Kidney (tissue), 14 donors: Measurements from ENCODE around the gene DNAJA3. TPM values are rescaled to one million over a fixed set of nuclear protein-coding genes. Genes with fewer than 3 reads are reported as not detected.
"Not testable (repeated sequence)": the region's sequence is repeated elsewhere in the genome, so short reads cannot be mapped to it uniquely, and the experiment has no call there.

Experiments used
- DNase-seq, 5 donors: peaks; one replicate each; pipeline ENCODE4 v3.0.0-alpha.2; 2013 to 2020
- FAIRE-seq: peaks from 2 replicates; lab custom pipeline; 2012; peaks lifted over from hg19 to GRCh38; lab: Jason Lieb, UNC
- H3K27ac ChIP-seq, 2 donors: one replicate each; pipeline ENCODE4 v1.7.0; 2013; ENCODE audit warnings: low read depth in 2 of 2, low read length in 2 of 2, inconsistent platforms in 1 of 2
- H3K27me3 ChIP-seq: one replicate; pipeline ENCODE4 v1.7.1; 2013; ENCODE audit warnings: low read length, inconsistent platforms; ENCODE audit not compliant: control insufficient read depth, insufficient read depth
- H3K36me3 ChIP-seq, 3 donors: one replicate each; pipeline versions ENCODE4 v1.7.0 to v1.7.1; 2013; ENCODE audit warnings: low read length in 3 of 3, control low read depth in 1 of 3, inconsistent platforms in 1 of 3; ENCODE audit not compliant: insufficient read depth in 3 of 3, control insufficient read depth in 2 of 3
- H3K4me1 ChIP-seq, 3 donors: one replicate each; pipeline versions ENCODE4 v1.7.0 to v1.7.1; 2013; ENCODE audit warnings: low read length in 3 of 3, inconsistent platforms in 1 of 3, low read depth in 1 of 3; ENCODE audit not compliant: control insufficient read depth in 2 of 3, insufficient read depth in 2 of 3
- H3K4me3 ChIP-seq, 3 donors: one replicate each; pipeline versions ENCODE4 v1.7.0 to v1.8.1; 2013; ENCODE audit warnings: low read length in 3 of 3, control low read depth in 1 of 3, inconsistent platforms in 1 of 3
- H3K9ac ChIP-seq, 3 donors: one replicate each; pipeline versions ENCODE4 v1.7.0 to v1.7.1; 2013; ENCODE audit warnings: low read length in 3 of 3, control low read depth in 1 of 3, inconsistent platforms in 1 of 3
- H3K9me3 ChIP-seq, 3 donors: one replicate each; pipeline versions ENCODE4 v1.7.0 to v1.7.1; 2013; ENCODE audit warnings: low read length in 3 of 3, control low read depth in 1 of 3, inconsistent platforms in 1 of 3; ENCODE audit not compliant: control insufficient read depth in 2 of 3, insufficient read depth in 1 of 3
- intact Hi-C: fragments of 100-400 bp; cut with DNase I; formaldehyde crosslinking; loops from one replicate; pipeline ENCODE4 v1.11.1; 2022
- polyA plus RNA-seq: library from polyadenylated mRNA; stranded (reverse); fragments of 350-450 nt; fragmentation: Illumina TruSeq; extraction: RNeasy Lipid Tissue Mini Kit (QIAGEN cat#74804); gene quantifications from one replicate; pipeline ENCODE4 v1.2.3, GENCODE V29; 2014; ENCODE audit warnings: low read depth, low replicate concordance; ENCODE audit not compliant: insufficient read depth
- total RNA-seq: library from RNA; stranded (reverse); fragmentation: NEBNext Ultra II Directional; extraction: Animal tissue kit (Norgen Biotek cat#: 25700); gene quantifications from one replicate; pipeline ENCODE4 v1.2.1, GENCODE V29; 2021
- TF ChIP-seq, protein P1 (sequence below): IDR thresholded peaks from 3 replicates; pipeline ENCODE4 v1.5.1; 2012; ENCODE audit warnings: mild to moderate bottlenecking, moderate library complexity, borderline replicate concordance; ENCODE audit not compliant: insufficient read depth; ENCODE audit errors: extremely low read depth
- donor health status: control.
- donor health status: control.
- donor health status: control.
- donor health status: control.
- donor health status: control.
- donor health status: DM: yes; HTN: yes; CAD: no.
- donor health status: Normal renal cell carcinoma (clear cell type).

The DNAJA3 gene
- total and polyA plus RNA-seq, 2 donors from 2014 or later, result 41.1 to 49.4 TPM

DNA sequence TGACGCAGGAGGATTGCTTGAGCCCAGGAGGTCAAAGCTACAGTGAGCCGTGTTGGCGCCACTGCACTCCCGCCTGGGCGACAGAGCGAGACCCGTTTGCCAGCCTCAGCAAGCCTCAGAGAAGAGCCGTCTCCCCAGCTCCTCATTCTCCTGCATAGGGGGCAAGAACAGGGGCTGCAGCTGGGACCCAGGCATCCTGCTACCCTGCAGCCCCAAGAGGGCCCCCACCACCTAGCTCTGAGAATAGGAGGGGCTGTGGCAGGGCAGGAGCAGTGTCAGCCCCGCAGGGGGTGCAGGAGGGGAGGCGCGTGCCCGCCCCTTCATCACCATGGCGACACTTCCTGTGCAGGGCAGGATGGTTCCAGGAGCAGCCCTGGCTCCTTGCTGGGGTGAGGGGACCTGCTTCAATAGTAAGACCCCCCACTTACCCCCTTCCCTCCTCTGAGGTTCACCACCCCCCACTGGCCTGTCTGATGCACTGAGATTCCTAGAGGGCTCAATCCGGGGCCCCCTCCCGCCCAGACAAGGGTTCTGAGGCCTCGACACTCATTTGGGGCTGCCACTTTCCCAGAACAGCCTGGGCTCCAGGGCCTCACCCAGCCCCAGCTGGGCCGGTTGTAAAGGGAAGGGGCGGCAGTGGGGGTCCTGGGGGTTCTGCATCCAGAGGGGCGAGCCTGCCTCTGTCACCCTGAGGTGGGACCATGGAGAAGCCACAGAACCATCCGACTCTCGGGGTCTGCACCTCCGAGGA, 33.9 kb upstream of the DNAJA3 start:
- no peaks in the 10 kb centered on the region for H3K27me3 ChIP-seq
- TF ChIP-seq, protein P1, sequence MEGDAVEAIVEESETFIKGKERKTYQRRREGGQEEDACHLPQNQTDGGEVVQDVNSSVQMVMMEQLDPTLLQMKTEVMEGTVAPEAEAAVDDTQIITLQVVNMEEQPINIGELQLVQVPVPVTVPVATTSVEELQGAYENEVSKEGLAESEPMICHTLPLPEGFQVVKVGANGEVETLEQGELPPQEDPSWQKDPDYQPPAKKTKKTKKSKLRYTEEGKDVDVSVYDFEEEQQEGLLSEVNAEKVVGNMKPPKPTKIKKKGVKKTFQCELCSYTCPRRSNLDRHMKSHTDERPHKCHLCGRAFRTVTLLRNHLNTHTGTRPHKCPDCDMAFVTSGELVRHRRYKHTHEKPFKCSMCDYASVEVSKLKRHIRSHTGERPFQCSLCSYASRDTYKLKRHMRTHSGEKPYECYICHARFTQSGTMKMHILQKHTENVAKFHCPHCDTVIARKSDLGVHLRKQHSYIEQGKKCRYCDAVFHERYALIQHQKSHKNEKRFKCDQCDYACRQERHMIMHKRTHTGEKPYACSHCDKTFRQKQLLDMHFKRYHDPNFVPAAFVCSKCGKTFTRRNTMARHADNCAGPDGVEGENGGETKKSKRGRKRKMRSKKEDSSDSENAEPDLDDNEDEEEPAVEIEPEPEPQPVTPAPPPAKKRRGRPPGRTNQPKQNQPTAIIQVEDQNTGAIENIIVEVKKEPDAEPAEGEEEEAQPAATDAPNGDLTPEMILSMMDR, result no peak
- H3K9me3 ChIP-seq, result no peaks in the 10 kb centered on the region
- peak overlapping the region in 1 of 2 donors; percentile 69 for H3K27ac ChIP-seq
- H3K4me1 ChIP-seq, result peaks cover 0 to 29% (median 0%) of the 10 kb centered on the region in 3 donors
- no peak overlapping the region for H3K4me3 ChIP-seq
- no peak overlapping the region for H3K9ac ChIP-seq
- DNase-seq, result peak in 1 of 5 donors; percentile 77
- intact Hi-C loops, result no loop called here
- no peak for FAIRE-seq
- peaks cover 0 to 3% (median 0%) of the 10 kb centered on the region in 3 donors for H3K36me3 ChIP-seq

DNA sequence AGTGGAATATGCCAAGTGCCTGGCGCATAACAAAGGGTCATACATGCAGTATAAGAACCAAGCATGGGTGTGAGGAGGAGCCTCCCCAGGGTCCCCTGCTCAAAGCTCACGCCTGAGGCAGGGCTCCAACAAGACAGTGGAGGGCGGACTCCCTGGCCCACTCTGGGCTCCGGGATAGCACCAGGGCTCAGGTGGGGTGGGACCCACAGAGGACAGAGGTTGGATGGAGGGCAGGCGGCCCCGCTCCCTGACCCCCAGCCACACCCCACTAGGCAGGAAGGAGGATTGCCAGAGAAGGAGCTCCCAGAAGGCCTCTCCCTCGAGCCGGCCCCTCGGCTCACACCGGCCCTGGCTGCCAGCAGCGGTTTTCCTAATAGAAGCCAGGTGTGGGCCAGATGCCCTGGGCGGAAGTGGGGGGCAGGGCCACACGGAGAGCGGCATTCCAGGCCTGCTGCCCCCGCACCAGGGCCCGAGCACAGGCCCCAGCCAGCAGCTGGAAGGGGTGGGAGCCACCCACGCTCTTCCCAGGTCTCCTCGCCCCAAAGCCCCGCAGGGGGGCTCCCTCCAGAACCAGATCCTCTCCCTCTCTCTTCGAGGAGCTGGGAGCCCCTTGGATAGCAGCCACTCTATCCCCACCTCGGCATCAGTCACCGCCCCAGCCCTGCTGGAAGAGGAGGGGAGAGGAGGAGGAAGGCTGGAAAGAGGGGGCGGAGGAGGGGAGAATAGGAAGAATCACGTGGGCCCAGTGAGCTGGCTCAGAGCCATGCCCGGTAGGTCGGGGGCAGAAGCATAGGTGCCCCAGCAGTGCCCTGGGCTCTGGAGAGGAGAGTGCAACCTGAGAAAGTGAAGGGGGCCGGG, 33.1 kb upstream of the DNAJA3 start:
- peak overlapping the region; percentile 49 to 69 for H3K27ac ChIP-seq
- FAIRE-seq, result no peak
- H3K4me1 ChIP-seq, result peaks cover 0 to 27% (median 0%) of the 10 kb centered on the region in 3 donors
- H3K4me3 ChIP-seq, result no peak overlapping the region
- H3K36me3 ChIP-seq, result peaks cover 0 to 3% (median 0%) of the 10 kb centered on the region in 3 donors
- no peaks in the 10 kb centered on the region for H3K9me3 ChIP-seq
- H3K27me3 ChIP-seq, result no peaks in the 10 kb centered on the region
- TF ChIP-seq, protein P1, result no peak
- intact Hi-C loops, result no loop called here
- DNase-seq, result peak; percentile 90 to 94 (median 94)
- peak overlapping the region in 1 of 3 donors; percentile 51 for H3K9ac ChIP-seq

GRCh38 chr16:4393240-4393600, 32.4 kb upstream of the DNAJA3 start:
- TF ChIP-seq, protein P1, result no peak
- no peak for FAIRE-seq
- peak overlapping the region; percentile 49 to 69 for H3K27ac ChIP-seq

GRCh38 chr16:4393850-4394249, 31.8 kb upstream of the DNAJA3 start:
- H3K27me3 ChIP-seq, H3K27ac ChIP-seq, H3K9me3 ChIP-seq, H3K4me3 ChIP-seq, FAIRE-seq, intact Hi-C loops, H3K36me3 ChIP-seq, H3K9ac ChIP-seq: not testable (repeated sequence)
- DNase-seq, result peak in 2 of 5 donors; percentile 42 to 43
- peaks cover 0 to 19% (median 0%) of the 10 kb centered on the region in 3 donors for H3K4me1 ChIP-seq

More at GRCh38 chr16:4393240-4393600, 32.4 kb upstream of the DNAJA3 start:
- Histone ChIP-seq H3K9ac (peak overlapping the region in 1 of 3 donors; percentile 51), H3K4me1 (peaks cover 0 to 24% (median 0%) of the 10 kb centered on the region in 3 donors), H3K4me3 (no peak overlapping the region), H3K9me3 (no peaks in the 10 kb centered on the region), H3K27me3 (no peaks in the 10 kb centered on the region), H3K36me3 (peaks cover 0 to 3% (median 0%) of the 10 kb centered on the region in 3 donors)
- DNase-seq, result peak in 2 of 5 donors; percentile 53 to 85
- intact Hi-C loops, result no loop called here
